Sigmoid colon (tissue), 4 donors: ENCODE measurements around the gene ADCY5.

Experiments
- EP300 ChIP-seq, 4 donors: sonication (generic); formaldehyde crosslinking; IDR thresholded peaks; one replicate each; pipeline ENCODE4 v1.6.1; 2017; ENCODE audit warnings: antibody characterized with exemption in 4 of 4
- POLR2A ChIP-seq, 2 donors: fragments of 450-650 bp; IDR thresholded peaks; one replicate each; pipeline ENCODE4 v1.6.1; 2016; ENCODE audit warnings: antibody characterized with exemption in 2 of 2, mild to moderate bottlenecking in 2 of 2, moderate library complexity in 2 of 2
- POLR2AphosphoS5 ChIP-seq, 4 donors: sonication (generic); formaldehyde crosslinking; IDR thresholded peaks; one replicate each; pipeline ENCODE4 v1.6.1; 2017; ENCODE audit warnings: antibody characterized with exemption in 4 of 4
- TF ChIP-seq, protein P1 (sequence below), 4 experiments: fragments of 450-650 bp in 3 of 4; fragments of 200-600 bp in 1 of 4; IDR thresholded peaks; one replicate each; pipeline ENCODE4 v1.5.1; 2016 to 2019; ENCODE audit warnings: antibody characterized with exemption in 4 of 4, mild to moderate bottlenecking in 3 of 4, moderate library complexity in 2 of 4

DNA sequence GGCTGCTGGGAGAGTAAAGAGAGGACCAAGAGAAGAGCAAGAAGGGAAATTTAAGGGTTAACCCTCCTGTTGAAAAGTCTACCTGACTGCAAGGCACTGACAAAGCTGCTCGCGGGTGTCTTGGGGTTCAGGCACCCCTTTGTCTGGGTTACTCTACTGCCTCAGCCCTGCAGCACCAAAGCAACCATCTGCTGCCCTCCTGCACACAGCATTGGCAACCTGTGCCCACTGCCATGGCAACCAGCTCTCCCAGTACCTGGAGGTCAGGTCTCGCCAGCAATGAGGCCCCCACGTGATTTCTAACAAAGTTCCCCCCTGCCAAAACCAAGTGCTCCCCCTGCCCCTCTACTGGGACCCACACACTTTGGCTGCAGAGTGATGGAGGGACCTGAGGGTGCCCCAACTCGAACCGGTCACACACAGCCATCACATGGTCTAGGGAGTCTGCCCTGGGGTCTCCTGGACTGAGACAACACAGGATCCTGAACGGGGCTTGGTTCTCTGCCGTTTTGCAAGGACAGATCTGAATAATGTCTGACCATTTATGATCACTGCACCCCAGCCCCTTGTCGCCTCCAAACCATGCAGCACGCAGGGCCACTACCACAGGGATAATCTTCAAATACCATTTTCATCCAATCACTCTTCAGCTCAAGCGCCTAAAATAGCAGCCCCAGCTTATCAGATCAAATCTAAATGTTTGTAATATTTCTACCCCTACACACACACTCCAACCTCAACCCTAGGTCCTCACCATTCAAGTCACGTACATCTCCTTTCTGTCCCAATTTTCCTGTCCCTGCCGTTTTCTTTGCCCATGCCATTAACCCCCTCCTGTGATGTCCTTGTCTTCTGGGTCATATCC is 50.7 kb downstream of the ADCY5 start:
- TF ChIP-seq, protein P1, sequence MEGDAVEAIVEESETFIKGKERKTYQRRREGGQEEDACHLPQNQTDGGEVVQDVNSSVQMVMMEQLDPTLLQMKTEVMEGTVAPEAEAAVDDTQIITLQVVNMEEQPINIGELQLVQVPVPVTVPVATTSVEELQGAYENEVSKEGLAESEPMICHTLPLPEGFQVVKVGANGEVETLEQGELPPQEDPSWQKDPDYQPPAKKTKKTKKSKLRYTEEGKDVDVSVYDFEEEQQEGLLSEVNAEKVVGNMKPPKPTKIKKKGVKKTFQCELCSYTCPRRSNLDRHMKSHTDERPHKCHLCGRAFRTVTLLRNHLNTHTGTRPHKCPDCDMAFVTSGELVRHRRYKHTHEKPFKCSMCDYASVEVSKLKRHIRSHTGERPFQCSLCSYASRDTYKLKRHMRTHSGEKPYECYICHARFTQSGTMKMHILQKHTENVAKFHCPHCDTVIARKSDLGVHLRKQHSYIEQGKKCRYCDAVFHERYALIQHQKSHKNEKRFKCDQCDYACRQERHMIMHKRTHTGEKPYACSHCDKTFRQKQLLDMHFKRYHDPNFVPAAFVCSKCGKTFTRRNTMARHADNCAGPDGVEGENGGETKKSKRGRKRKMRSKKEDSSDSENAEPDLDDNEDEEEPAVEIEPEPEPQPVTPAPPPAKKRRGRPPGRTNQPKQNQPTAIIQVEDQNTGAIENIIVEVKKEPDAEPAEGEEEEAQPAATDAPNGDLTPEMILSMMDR (IDR thresholded peaks at IDR 0.05): no peak
- TF ChIP-seq POLR2AphosphoS5 (IDR thresholded peaks at IDR 0.05) (no peak), EP300 (IDR thresholded peaks at IDR 0.05) (no peak), POLR2A (IDR thresholded peaks at IDR 0.05) (no peak)
